NCI-H524 (cell line): ENCODE measurements around the gene PLPP4.

ENCODE experiments used
- DNase-seq, 2 experiments: peaks; one replicate each; lab custom pipeline; 2025; lab: John Stamatoyannopoulos, UW

Gene PLPP4

GRCh38 chr10:120578134-120578533, 121.1 kb downstream of the PLPP4 start:
- no peak for DNase-seq

GRCh38 chr10:120578890-120579289, 121.9 kb downstream of the PLPP4 start:
- no peak for DNase-seq

GRCh38 chr10:120580918-120581895, 124.2 kb downstream of the PLPP4 start:
- DNase-seq, result no peak

GRCh38 chr10:120582753-120583152, 125.7 kb downstream of the PLPP4 start:
- DNase-seq, result no peak

GRCh38 chr10:120583424-120584108, 126.5 kb downstream of the PLPP4 start:
- DNase-seq, result no peak

GRCh38 chr10:120584786-120585185, 127.8 kb downstream of the PLPP4 start:
- DNase-seq, result no peak

- DNase-seq, result no peak
Measured at GRCh38 chr10:120586471-120586872, 129.4 kb downstream of the PLPP4 start.

GRCh38 chr10:120587061-120587460, 130.0 kb downstream of the PLPP4 start:
- DNase-seq, result no peak

GRCh38 chr10:120588311-120588710, 131.3 kb downstream of the PLPP4 start:
- DNase-seq, result no peak

GRCh38 chr10:120593693-120594092, 136.7 kb downstream of the PLPP4 start:
- DNase-seq, result no peak

- no peak for DNase-seq
Measured at GRCh38 chr10:120597902-120598301, 140.9 kb downstream of the PLPP4 start.

- DNase-seq, result peak; percentile 78 to 92
Measured at GRCh38 chr10:120598386-120598785, 141.4 kb downstream of the PLPP4 start.

GRCh38 chr10:120599200-120599724, 142.2 kb downstream of the PLPP4 start:
- DNase-seq, result peak in 1 of 2 experiments; percentile 6

GRCh38 chr10:120600871-120601649, 144.0 kb downstream of the PLPP4 start:
- DNase-seq, result peak in 1 of 2 experiments; percentile 43

GRCh38 chr10:120601999-120602398, 145.0 kb downstream of the PLPP4 start:
- DNase-seq, result no peak

GRCh38 chr10:120605410-120605809, 148.4 kb downstream of the PLPP4 start:
- no peak for DNase-seq

GRCh38 chr10:120606051-120606764, 149.2 kb downstream of the PLPP4 start:
- no peak for DNase-seq

GRCh38 chr10:120607016-120607709, 150.1 kb downstream of the PLPP4 start:
- no peak for DNase-seq

- DNase-seq, result no peak
Measured at GRCh38 chr10:120607710-120608703, 151.0 kb downstream of the PLPP4 start.
